H9 (cell line): ENCODE results near the gene ALKBH5. TPM values are rescaled to one million over a fixed set of nuclear protein-coding genes. Genes with fewer than 3 reads are reported as not detected.

Experiments used
- DNase-seq: peaks from one replicate; pipeline ENCODE4 v3.0.0-alpha.2; 2017
- H2AFZ ChIP-seq: one replicate; pipeline ENCODE4 v1.6.1; 2013; ENCODE audit warnings: mild to moderate bottlenecking, low read length, control low read depth, moderate library complexity
- H2AK5ac ChIP-seq: 2 replicates; pipeline ENCODE4 v1.6.1; 2013; ENCODE audit warnings: low read length, control low read depth, mixed read lengths; ENCODE audit not compliant: insufficient read length
- H2BK120ac ChIP-seq: one replicate; pipeline ENCODE4 v1.6.1; 2013; ENCODE audit warnings: low read depth, mild to moderate bottlenecking, low read length, control low read depth, inconsistent platforms; ENCODE audit not compliant: poor library complexity, severe bottlenecking
- H2BK12ac ChIP-seq: 2 replicates; pipeline ENCODE4 v1.6.1; 2013; ENCODE audit warnings: low read length, control low read depth, mixed read lengths, low read depth; ENCODE audit not compliant: insufficient read length
- H2BK15ac ChIP-seq: 2 replicates; pipeline ENCODE4 v1.6.1; 2013; ENCODE audit warnings: low read depth, low read length, control low read depth
- H2BK20ac ChIP-seq: one replicate; pipeline ENCODE4 v1.6.1; 2013; ENCODE audit warnings: low read depth, mild to moderate bottlenecking, low read length, control low read depth, inconsistent platforms; ENCODE audit not compliant: poor library complexity, severe bottlenecking
- H2BK5ac ChIP-seq: 2 replicates; pipeline ENCODE4 v1.6.1; 2013; ENCODE audit warnings: low read length, control low read depth, mixed read lengths; ENCODE audit not compliant: insufficient read length
- H3K14ac ChIP-seq: 2 replicates; pipeline ENCODE4 v1.6.1; 2013; ENCODE audit warnings: low read length, control low read depth; ENCODE audit not compliant: insufficient read depth
- H3K18ac ChIP-seq: 2 replicates; pipeline ENCODE4 v1.6.1; 2013; ENCODE audit warnings: low read depth, mild to moderate bottlenecking, mixed read lengths, low read length, control low read depth; ENCODE audit not compliant: insufficient read length
- H3K23ac ChIP-seq: 2 replicates; pipeline ENCODE4 v1.6.1; 2013; ENCODE audit warnings: low read length, control low read depth, mixed read lengths, low read depth; ENCODE audit not compliant: insufficient read length
- H3K23me2 ChIP-seq: 2 replicates; pipeline ENCODE4 v1.6.1; 2013; ENCODE audit warnings: low read depth, mild to moderate bottlenecking, mixed read lengths, low read length, control low read depth; ENCODE audit not compliant: insufficient read length, poor library complexity, severe bottlenecking
- H3K27ac ChIP-seq: 2 replicates; pipeline ENCODE4 v1.5.1; 2013; ENCODE audit warnings: low read length, control low read depth, mixed read lengths, low read depth; ENCODE audit not compliant: insufficient read length
- H3K27me3 ChIP-seq: 2 replicates; pipeline ENCODE4 v1.6.1; 2013; ENCODE audit warnings: low read length, control low read depth, inconsistent platforms; ENCODE audit not compliant: insufficient read depth
- H3K4ac ChIP-seq: 2 replicates; pipeline ENCODE4 v1.6.1; 2013; ENCODE audit warnings: low read depth, mild to moderate bottlenecking, control low read depth, inconsistent platforms, low read length, moderate library complexity
- H3K4me1 ChIP-seq: 2 replicates; pipeline ENCODE4 v1.6.1; 2013; ENCODE audit warnings: low read length, control low read depth, inconsistent platforms; ENCODE audit not compliant: insufficient read depth
- H3K4me2 ChIP-seq: 2 replicates; pipeline ENCODE4 v1.6.1; 2013; ENCODE audit warnings: low read length, control low read depth, mixed read lengths; ENCODE audit not compliant: insufficient read length, insufficient read depth
- H3K56ac ChIP-seq: 2 replicates; pipeline ENCODE4 v1.6.1; 2013; ENCODE audit warnings: low read depth, mild to moderate bottlenecking, mixed read lengths, low read length, control low read depth; ENCODE audit not compliant: insufficient read length
- H3K79me1 ChIP-seq: 2 replicates; pipeline ENCODE4 v1.6.1; 2013; ENCODE audit warnings: low read depth, mild to moderate bottlenecking, moderate library complexity, low read length, control low read depth, inconsistent platforms; ENCODE audit not compliant: insufficient read depth, poor library complexity, severe bottlenecking
- H3K79me2 ChIP-seq: 2 replicates; pipeline ENCODE4 v1.6.1; 2013; ENCODE audit warnings: low read length, control low read depth, inconsistent platforms; ENCODE audit not compliant: insufficient read depth
- H3K9ac ChIP-seq: 2 replicates; pipeline ENCODE4 v1.6.1; 2013; ENCODE audit warnings: low read length, control low read depth, mixed read lengths; ENCODE audit not compliant: insufficient read length; ENCODE audit errors: extremely low read depth
- H3K9me3 ChIP-seq: one replicate; pipeline ENCODE4 v1.6.1; 2013; ENCODE audit warnings: low read depth, low read length, inconsistent platforms; ENCODE audit not compliant: control insufficient read depth
- H3T11ph ChIP-seq: one replicate; pipeline ENCODE4 v1.6.1; 2013; ENCODE audit warnings: mild to moderate bottlenecking, low read length, control low read depth, inconsistent platforms
- H4K20me1 ChIP-seq: one replicate; pipeline ENCODE4 v1.6.1; 2013; ENCODE audit not compliant: control insufficient read depth, insufficient read length, insufficient read depth
- H4K5ac ChIP-seq: 2 replicates; pipeline ENCODE4 v1.6.1; 2013; ENCODE audit warnings: low read depth, mild to moderate bottlenecking, mixed read lengths, low read length, control low read depth; ENCODE audit not compliant: insufficient read length
- H4K8ac ChIP-seq: replicated peaks from 2 replicates; pipeline ENCODE4 v1.6.1; 2013; ENCODE audit warnings: low read length, control low read depth, mixed read lengths, low read depth; ENCODE audit not compliant: insufficient read length
- H4K91ac ChIP-seq: 2 replicates; pipeline ENCODE4 v1.6.1; 2013; ENCODE audit warnings: low read depth, mild to moderate bottlenecking, moderate library complexity, mixed read lengths, low read length, control low read depth; ENCODE audit not compliant: insufficient read length
- H3K27ac Mint-ChIP-seq, 3 experiments: 2 replicates in 2 of 3; 3 replicates in 1 of 3; pipeline ENCODE4 v1.8.0; 2020 to 2021; ENCODE audit warnings: mixed read lengths in 3 of 3, mild to moderate bottlenecking in 1 of 3, moderate library complexity in 1 of 3
- H3K27me3 Mint-ChIP-seq: 2 replicates; pipeline ENCODE4 v1.8.0; 2021; ENCODE audit warnings: low read depth, mild to moderate bottlenecking, moderate library complexity, mixed read lengths
- H3K36me3 Mint-ChIP-seq, 3 experiments: 2 replicates in 2 of 3; 3 replicates in 1 of 3; pipeline ENCODE4 v1.8.0; 2020 to 2021; ENCODE audit warnings: low read depth in 3 of 3, mixed read lengths in 3 of 3; ENCODE audit not compliant: insufficient read depth in 1 of 3
- H3K4me1 Mint-ChIP-seq, 2 experiments: 2 replicates each; pipeline ENCODE4 v1.8.0; 2020; ENCODE audit warnings: mixed read lengths in 2 of 2
- H3K4me3 Mint-ChIP-seq, 2 experiments: 2 replicates in 1 of 2; 3 replicates in 1 of 2; pipeline ENCODE4 v1.8.0; 2020 to 2021; ENCODE audit warnings: mild to moderate bottlenecking in 2 of 2, mixed read lengths in 2 of 2, moderate library complexity in 1 of 2
- H3K9me3 Mint-ChIP-seq, 2 experiments: 2 replicates in 1 of 2; 3 replicates in 1 of 2; pipeline ENCODE4 v1.8.0; 2020; ENCODE audit warnings: mild to moderate bottlenecking in 2 of 2, mixed read lengths in 2 of 2, moderate library complexity in 1 of 2
- WGBS: extraction: QIAGEN DNeasy Blood & Tissue Kit; methylation state at CpG from one replicate; pipeline ENCODE4 v1.1.7; 2013; ENCODE audit warnings: missing lambda C conversion rate, low lambda C conversion rate, mixed read lengths; ENCODE audit not compliant: insufficient read length; ENCODE audit errors: extremely low coverage; 5-methylcytosine and 5-hydroxymethylcytosine counted together
- total RNA-seq: library from RNA; stranded (reverse); gene quantifications from 2 replicates; pipeline ENCODE4 v1.2.1, GENCODE V29; 2021
- TF ChIP-seq, protein P1 (sequence below): fragments of 200-600 bp; sonication (generic); conservative IDR thresholded peaks from 3 replicates; pipeline ENCODE4 v1.8.0; 2021; ENCODE audit warnings: antibody characterized with exemption, mild to moderate bottlenecking

ALKBH5 gene
- total RNA-seq, 1 experiment from 2014 or later: 89.8 TPM

DNA sequence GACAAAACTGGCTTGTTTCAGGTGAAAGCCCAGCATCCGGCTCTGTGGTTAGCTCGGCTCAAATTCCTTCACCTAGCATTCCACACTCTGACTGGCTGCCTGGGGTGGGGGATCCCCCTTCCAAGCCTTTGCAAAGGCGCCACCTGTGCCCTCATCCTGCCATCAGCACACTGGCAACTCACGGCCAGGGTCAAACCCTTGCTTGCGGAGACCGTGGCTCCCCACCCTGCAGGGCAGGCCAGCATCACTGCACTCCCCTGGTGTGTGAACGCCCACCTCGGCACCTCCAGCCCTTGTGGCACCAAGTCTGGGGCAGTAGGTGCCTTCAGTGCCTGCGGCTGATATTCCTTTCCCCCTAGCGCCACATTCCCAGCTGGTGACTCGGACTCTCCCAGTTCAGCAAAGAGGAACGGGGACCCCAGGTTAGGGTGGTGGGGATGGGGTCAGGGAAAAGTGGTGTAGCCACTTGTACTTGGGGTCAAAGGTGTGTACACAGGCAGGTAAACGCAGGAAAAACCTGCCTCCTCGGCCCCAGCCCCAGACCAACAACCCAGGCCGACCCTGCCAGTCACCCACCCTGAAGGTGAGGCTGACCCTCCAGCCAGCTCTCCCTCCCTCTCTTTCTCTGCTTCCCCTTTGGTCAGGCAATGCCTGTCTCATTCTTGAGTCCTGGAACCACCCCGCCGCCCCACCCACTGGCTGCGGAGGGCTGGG is 73.8 kb downstream of the ALKBH5 start:
- H3K79me2 ChIP-seq: no peaks in the 10 kb centered on the region; the same call in 1 of the 2 replicates
- no peak overlapping the region for H3K56ac ChIP-seq
- peaks cover 12% of the 10 kb centered on the region for H3K23me2 ChIP-seq
- peak overlapping the region; percentile 96 to 98 for H3K4me3 Mint-ChIP-seq
- WGBS: no CpG with 5 or more reads among the region's 18 CpGs
- H2BK5ac ChIP-seq: no peak overlapping the region
- H4K5ac ChIP-seq: no peak overlapping the region
- H3K18ac ChIP-seq: peak overlapping the region; percentile 28
- H3K4me1 ChIP-seq: no peaks in the 10 kb centered on the region
- no peak overlapping the region for H2BK20ac ChIP-seq
- TF ChIP-seq, protein P1, sequence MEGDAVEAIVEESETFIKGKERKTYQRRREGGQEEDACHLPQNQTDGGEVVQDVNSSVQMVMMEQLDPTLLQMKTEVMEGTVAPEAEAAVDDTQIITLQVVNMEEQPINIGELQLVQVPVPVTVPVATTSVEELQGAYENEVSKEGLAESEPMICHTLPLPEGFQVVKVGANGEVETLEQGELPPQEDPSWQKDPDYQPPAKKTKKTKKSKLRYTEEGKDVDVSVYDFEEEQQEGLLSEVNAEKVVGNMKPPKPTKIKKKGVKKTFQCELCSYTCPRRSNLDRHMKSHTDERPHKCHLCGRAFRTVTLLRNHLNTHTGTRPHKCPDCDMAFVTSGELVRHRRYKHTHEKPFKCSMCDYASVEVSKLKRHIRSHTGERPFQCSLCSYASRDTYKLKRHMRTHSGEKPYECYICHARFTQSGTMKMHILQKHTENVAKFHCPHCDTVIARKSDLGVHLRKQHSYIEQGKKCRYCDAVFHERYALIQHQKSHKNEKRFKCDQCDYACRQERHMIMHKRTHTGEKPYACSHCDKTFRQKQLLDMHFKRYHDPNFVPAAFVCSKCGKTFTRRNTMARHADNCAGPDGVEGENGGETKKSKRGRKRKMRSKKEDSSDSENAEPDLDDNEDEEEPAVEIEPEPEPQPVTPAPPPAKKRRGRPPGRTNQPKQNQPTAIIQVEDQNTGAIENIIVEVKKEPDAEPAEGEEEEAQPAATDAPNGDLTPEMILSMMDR: no peak
- no peak overlapping the region for H2BK12ac ChIP-seq
- H3K27me3 ChIP-seq: no peaks in the 10 kb centered on the region
- no peak overlapping the region for H3K23ac ChIP-seq
- H4K20me1 ChIP-seq: no peaks in the 10 kb centered on the region
- H3K36me3 Mint-ChIP-seq: peaks cover 18 to 43% (median 42%) of the 10 kb centered on the region in 3 experiments; a peak in 6 of 7 replicates
- no peak overlapping the region for H2BK15ac ChIP-seq
- H3K9me3 ChIP-seq: no peaks in the 10 kb centered on the region
- peak overlapping the region; percentile 70 for H3K4me2 ChIP-seq
- 0 out of 2 replicates have a peak overlapping the region, but pooled peaks have one; percentile 2 for H3K14ac ChIP-seq
- no peak overlapping the region for H3T11ph ChIP-seq
- peak overlapping the region; percentile 21 for H3K9ac ChIP-seq
- H3K27ac Mint-ChIP-seq: peak overlapping the region; percentile 95 to 98 (median 98)
- no peak overlapping the region for H2AFZ ChIP-seq
- H4K91ac ChIP-seq: no peak overlapping the region
- no peak overlapping the region for H4K8ac ChIP-seq
- H2AK5ac ChIP-seq: no peak overlapping the region
- no peak overlapping the region for H2BK120ac ChIP-seq
- H3K9me3 Mint-ChIP-seq: no peaks in the 10 kb centered on the region
- H3K4ac ChIP-seq: no peak overlapping the region
- peaks cover 25 to 41% of the 10 kb centered on the region in 2 experiments for H3K4me1 Mint-ChIP-seq
- peak; percentile 80 for DNase-seq
- no peaks in the 10 kb centered on the region for H3K27me3 Mint-ChIP-seq
- no peaks in the 10 kb centered on the region for H3K79me1 ChIP-seq
- H3K27ac ChIP-seq: no peak overlapping the region
